Ishikawa (cell line): ENCODE measurements around the gene EEIG1.

Experiments
- CEBPB ChIP-seq: IDR thresholded peaks from 2 replicates; pipeline ENCODE4 v1.6.1; 2012
- CREB1 ChIP-seq: IDR thresholded peaks from 2 replicates; pipeline ENCODE4 v1.6.1; 2012; ENCODE audit warnings: low read depth
- EGR1 ChIP-seq: IDR thresholded peaks from 2 replicates; pipeline ENCODE4 v1.6.1; 2012
- EP300 ChIP-seq: IDR thresholded peaks from 2 replicates; pipeline ENCODE4 v1.6.1; 2012; ENCODE audit warnings: borderline replicate concordance
- FOXM1 ChIP-seq: IDR thresholded peaks from 2 replicates; pipeline ENCODE4 v1.6.1; 2012; ENCODE audit warnings: low read depth, borderline replicate concordance
- NFIC ChIP-seq: IDR thresholded peaks from 2 replicates; pipeline ENCODE4 v1.6.1; 2012
- RAD21 ChIP-seq: IDR thresholded peaks from 2 replicates; pipeline ENCODE4 v1.6.1; 2012; ENCODE audit warnings: low read depth
- TAF1 ChIP-seq: IDR thresholded peaks from 2 replicates; pipeline ENCODE4 v1.6.1; 2012; ENCODE audit warnings: low read depth, mild to moderate bottlenecking
- TCF12 ChIP-seq: IDR thresholded peaks from 2 replicates; pipeline ENCODE4 v1.6.1; 2012; ENCODE audit warnings: low read depth
- TEAD4 ChIP-seq: IDR thresholded peaks from 2 replicates; pipeline ENCODE4 v1.6.1; 2012
- YY1 ChIP-seq: IDR thresholded peaks from 2 replicates; pipeline ENCODE4 v1.6.1; 2012; ENCODE audit warnings: low read depth
- ZBTB7A ChIP-seq: IDR thresholded peaks from 2 replicates; pipeline ENCODE4 v1.6.1; 2012; ENCODE audit warnings: low read depth
- TF ChIP-seq, protein P1 (sequence below): IDR thresholded peaks from 2 replicates; pipeline ENCODE4 v1.6.1; 2012
- TF ChIP-seq, protein P2 (sequence below): IDR thresholded peaks from 2 replicates; pipeline ENCODE4 v1.6.1; 2012
- TF ChIP-seq, protein P3 (sequence below): IDR thresholded peaks from 2 replicates; pipeline ENCODE4 v1.6.1; 2012; ENCODE audit warnings: low read depth, mild to moderate bottlenecking

The EEIG1 gene

DNA sequence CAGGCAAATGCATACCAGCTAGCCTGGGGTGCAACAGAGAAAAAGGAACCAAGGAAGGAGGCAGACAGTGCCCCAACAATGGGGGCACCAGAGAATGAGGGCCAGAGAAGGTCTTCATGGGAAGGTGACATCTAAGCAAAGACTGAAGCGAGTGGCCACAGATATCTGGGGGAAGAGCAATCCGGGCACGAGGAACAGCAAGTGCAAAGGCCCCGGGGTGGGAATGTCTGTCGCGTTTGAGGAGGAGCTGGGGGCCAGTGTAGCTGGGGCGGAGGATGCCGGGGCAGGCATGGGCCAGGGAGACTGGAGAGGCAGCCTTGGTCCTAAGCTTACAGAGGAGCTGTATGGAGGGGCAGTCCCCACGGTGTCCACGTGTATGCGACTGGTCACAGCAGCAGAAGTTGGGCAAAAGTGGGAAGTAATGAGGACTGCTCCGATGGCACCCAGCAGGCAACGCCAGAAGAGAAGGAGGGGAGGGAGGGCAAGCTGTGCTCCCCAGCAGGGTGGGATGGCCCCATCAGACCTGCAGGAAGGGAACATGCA is 19.1 kb downstream of the EEIG1 start:
- no peak for TF ChIP-seq TAF1
- no peak for TF ChIP-seq TEAD4
- no peak for TF ChIP-seq CREB1
- no peak for TF ChIP-seq YY1
- TF ChIP-seq, protein P1, sequence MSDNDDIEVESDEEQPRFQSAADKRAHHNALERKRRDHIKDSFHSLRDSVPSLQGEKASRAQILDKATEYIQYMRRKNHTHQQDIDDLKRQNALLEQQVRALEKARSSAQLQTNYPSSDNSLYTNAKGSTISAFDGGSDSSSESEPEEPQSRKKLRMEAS, result no peak
- no peak for TF ChIP-seq FOXM1
- TF ChIP-seq RAD21, result no peak
- no peak for TF ChIP-seq EGR1
- no peak for TF ChIP-seq NFIC
- TF ChIP-seq TCF12, result no peak
- TF ChIP-seq EP300, result no peak
- TF ChIP-seq ZBTB7A, result no peak
- TF ChIP-seq, protein P2, sequence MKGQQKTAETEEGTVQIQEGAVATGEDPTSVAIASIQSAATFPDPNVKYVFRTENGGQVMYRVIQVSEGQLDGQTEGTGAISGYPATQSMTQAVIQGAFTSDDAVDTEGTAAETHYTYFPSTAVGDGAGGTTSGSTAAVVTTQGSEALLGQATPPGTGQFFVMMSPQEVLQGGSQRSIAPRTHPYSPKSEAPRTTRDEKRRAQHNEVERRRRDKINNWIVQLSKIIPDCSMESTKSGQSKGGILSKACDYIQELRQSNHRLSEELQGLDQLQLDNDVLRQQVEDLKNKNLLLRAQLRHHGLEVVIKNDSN, result no peak

DNA sequence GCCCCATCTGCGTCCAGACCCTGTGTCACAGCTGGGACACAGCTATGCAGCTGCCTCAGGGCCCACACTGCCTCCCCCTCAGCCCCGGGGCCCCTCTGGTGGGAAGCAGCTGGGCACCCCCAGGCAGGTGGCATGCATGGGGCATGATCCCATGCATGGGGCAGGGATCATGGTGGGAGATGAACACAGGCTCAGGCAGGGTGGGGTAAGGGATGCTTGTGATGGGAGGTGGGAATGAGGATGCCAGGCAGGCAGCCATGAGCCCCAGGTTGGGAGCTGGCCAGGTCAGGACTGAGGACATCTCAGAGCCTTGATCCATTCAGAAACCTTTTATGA is 19.7 kb downstream of the EEIG1 start:
- TF ChIP-seq TEAD4 (no peak), RAD21 (no peak), YY1 (no peak), EGR1 (no peak), CREB1 (no peak), ZBTB7A (no peak), FOXM1 (no peak)
- TF ChIP-seq, protein P3, sequence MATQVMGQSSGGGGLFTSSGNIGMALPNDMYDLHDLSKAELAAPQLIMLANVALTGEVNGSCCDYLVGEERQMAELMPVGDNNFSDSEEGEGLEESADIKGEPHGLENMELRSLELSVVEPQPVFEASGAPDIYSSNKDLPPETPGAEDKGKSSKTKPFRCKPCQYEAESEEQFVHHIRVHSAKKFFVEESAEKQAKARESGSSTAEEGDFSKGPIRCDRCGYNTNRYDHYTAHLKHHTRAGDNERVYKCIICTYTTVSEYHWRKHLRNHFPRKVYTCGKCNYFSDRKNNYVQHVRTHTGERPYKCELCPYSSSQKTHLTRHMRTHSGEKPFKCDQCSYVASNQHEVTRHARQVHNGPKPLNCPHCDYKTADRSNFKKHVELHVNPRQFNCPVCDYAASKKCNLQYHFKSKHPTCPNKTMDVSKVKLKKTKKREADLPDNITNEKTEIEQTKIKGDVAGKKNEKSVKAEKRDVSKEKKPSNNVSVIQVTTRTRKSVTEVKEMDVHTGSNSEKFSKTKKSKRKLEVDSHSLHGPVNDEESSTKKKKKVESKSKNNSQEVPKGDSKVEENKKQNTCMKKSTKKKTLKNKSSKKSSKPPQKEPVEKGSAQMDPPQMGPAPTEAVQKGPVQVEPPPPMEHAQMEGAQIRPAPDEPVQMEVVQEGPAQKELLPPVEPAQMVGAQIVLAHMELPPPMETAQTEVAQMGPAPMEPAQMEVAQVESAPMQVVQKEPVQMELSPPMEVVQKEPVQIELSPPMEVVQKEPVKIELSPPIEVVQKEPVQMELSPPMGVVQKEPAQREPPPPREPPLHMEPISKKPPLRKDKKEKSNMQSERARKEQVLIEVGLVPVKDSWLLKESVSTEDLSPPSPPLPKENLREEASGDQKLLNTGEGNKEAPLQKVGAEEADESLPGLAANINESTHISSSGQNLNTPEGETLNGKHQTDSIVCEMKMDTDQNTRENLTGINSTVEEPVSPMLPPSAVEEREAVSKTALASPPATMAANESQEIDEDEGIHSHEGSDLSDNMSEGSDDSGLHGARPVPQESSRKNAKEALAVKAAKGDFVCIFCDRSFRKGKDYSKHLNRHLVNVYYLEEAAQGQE, result no peak

DNA sequence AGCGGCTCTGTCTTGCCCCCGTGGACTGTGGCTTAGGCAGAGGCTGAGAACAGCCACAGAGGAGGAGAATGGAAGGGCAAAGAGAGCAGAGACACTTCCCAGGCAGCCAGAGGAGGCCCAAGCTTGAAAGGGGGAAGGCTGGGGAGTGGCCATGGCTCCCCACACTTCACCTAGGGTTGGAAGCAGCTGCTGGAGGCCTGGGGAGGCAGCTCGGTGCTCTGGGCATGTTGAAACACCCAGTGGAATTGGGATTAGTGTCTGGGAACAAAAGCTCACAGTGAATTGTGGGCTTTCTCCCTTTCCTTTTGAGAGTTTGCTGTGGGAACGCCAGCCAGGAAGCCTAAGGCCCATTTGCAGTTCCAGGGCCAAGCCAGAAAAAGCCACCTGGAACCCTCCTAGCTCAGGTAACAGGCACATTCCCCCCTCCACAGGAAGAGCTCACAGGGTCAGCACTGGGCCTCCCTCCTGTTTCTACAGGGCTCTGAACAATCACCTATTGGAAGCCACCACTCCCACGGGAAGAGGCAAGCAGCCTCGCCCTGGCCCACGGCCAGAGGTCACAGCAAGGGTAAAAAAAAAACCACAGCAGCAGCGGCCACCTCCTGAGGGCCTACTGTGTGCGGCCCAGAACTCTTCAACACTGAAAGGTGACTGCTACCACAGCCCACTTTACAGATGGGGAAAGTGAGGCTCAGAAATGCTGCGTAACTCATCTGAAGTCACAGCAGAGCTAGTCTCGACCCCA is 20.2 kb downstream of the EEIG1 start:
- TF ChIP-seq, protein P1, result no peak
- TF ChIP-seq EGR1 (no peak), NFIC (peak; percentile 67)

DNA sequence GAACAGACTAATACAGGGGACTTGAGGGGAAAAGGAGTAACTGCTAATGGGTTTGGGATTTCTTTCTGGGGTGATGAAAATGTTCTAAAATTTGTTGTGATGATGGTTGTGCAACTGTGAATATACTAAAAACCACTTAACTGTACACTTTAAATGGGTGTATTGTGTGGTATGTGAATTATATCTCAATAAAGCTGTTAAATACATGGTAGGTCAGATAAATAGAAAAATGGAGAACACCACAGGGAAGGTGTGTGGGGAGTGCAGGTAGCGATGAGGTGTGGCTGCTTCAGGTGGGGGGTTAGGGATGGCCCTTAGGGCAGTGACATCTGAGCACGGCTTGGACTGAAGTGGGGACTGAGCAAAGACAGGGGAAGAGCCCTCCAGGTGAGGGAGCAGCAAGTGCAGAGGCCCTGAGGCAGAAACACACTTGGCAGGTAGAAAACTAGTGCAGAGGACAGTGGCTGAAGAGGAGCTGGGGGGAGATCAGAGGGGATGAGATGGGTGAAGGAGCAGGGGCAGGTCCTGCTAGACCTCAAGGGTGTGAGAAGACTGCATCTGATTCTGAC is 20.9 kb downstream of the EEIG1 start:
- no peak for TF ChIP-seq YY1
- TF ChIP-seq TCF12, result no peak
- TF ChIP-seq CEBPB, result no peak
- no peak for TF ChIP-seq EGR1
- TF ChIP-seq, protein P2, result no peak
- TF ChIP-seq RAD21, result no peak
- TF ChIP-seq TEAD4, result no peak
- TF ChIP-seq, protein P3, result no peak
- TF ChIP-seq FOXM1, result no peak
- no peak for TF ChIP-seq ZBTB7A
- TF ChIP-seq NFIC, result no peak
- no peak for TF ChIP-seq EP300
- TF ChIP-seq TAF1, result no peak
- TF ChIP-seq CREB1, result no peak
- TF ChIP-seq, protein P1, result no peak

DNA sequence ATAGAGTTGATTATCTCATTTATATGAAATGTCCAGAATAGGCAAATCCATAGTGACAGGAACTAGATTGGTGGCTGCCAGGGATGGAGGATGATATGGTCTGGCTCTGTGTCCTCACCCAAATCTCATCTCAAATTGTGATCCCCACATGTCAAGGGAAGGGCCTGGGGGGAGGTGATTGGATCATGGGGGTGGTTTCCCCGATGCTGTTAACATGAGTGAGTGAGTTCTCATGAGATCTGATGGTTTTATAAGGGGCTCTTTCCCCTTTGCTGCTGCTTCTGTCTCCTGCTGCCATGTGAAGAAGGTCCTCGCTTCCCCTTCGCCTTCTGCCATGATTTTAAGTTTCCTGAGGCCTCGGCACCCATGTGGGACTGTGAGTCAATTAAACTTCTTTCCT is 21.4 kb downstream of the EEIG1 start:
- no peak for TF ChIP-seq CEBPB
- no peak for TF ChIP-seq TAF1
- no peak for TF ChIP-seq NFIC
- no peak for TF ChIP-seq RAD21
- no peak for TF ChIP-seq ZBTB7A
- no peak for TF ChIP-seq EP300
- TF ChIP-seq CREB1, result no peak
- TF ChIP-seq EGR1, result no peak
- no peak for TF ChIP-seq YY1
- TF ChIP-seq, protein P3, result no peak
- TF ChIP-seq, protein P1, result no peak
- no peak for TF ChIP-seq TEAD4
